ENCODE data around the gene TGM2.

TGM2 gene

GRCh38 chr20:38201356-38201755 is 36.3 kb upstream of the TGM2 start:
- no peaks in the 10 kb centered on the region for H3K27me3 ChIP-seq
- H3K4me2 ChIP-seq: peak overlapping the region in 5 of 11 experiments; percentile 30 to 83 (median 46); a peak in 9 of 22 replicates
- no peaks in the 10 kb centered on the region for H4K20me1 ChIP-seq
- TF ChIP-seq Cebpa-rat (IDR thresholded peaks at IDR 0.05): no peak
- no peak overlapping the region for H3K4me3 ChIP-seq
- H3K27ac ChIP-seq: peak overlapping the region in 2 of 11 experiments; percentile 13 to 25; a peak in 2 of 22 replicates
- H3K4me1 ChIP-seq: peaks cover 17 to 74% (median 34%) of the 10 kb centered on the region in 10 experiments
- H3K9me3 ChIP-seq (replicated peaks in 1 of 11): no peaks in the 10 kb centered on the region
- no peaks in the 10 kb centered on the region for H3K36me3 ChIP-seq
- H3K9ac ChIP-seq: no peak overlapping the region

- Histone ChIP-seq H3K9me3 (replicated peaks in 1 of 11) (no peaks in the 10 kb centered on the region), H3K27me3 (no peaks in the 10 kb centered on the region), H3K9ac (no peak overlapping the region), H3K27ac (peak overlapping the region in 2 of 11 experiments; percentile 15 to 16; a peak in 1 of 22 replicates), H3K36me3 (no peaks in the 10 kb centered on the region), H4K20me1 (no peaks in the 10 kb centered on the region), H3K4me3 (no peak overlapping the region), H3K4me2 (peak overlapping the region in 3 of 11 experiments; percentile 30 to 83 (median 59); a peak in 6 of 22 replicates), H3K4me1 (peaks cover 20 to 81% (median 41%) of the 10 kb centered on the region in 10 experiments)
- no peak for TF ChIP-seq Cebpa-rat (IDR thresholded peaks at IDR 0.05)
Observed at GRCh38 chr20:38200646-38201045, 35.6 kb upstream of the TGM2 start.

- no peaks in the 10 kb centered on the region for H4K20me1 ChIP-seq
- peak overlapping the region in 5 of 11 experiments; percentile 6 to 83 (median 34); a peak in 7 of 22 replicates for H3K4me2 ChIP-seq
- no peak overlapping the region for H3K9ac ChIP-seq
- H3K27ac ChIP-seq: peak overlapping the region in 4 of 11 experiments; percentile 6 to 23 (median 14); a peak in 5 of 22 replicates
- H3K4me3 ChIP-seq: no peak overlapping the region
- no peak for TF ChIP-seq Cebpa-rat (IDR thresholded peaks at IDR 0.05)
- H3K9me3 ChIP-seq (replicated peaks in 1 of 11): no peaks in the 10 kb centered on the region
- peaks cover 20 to 84% (median 44%) of the 10 kb centered on the region in 10 experiments for H3K4me1 ChIP-seq
- no peaks in the 10 kb centered on the region for H3K27me3 ChIP-seq
- H3K36me3 ChIP-seq: no peaks in the 10 kb centered on the region
Observed at GRCh38 chr20:38199501-38200390, 34.7 kb upstream of the TGM2 start.

GRCh38 chr20:38198238-38198861 is 33.3 kb upstream of the TGM2 start:
- peak overlapping the region in 6 of 11 experiments; percentile 59 to 78 (median 70); a peak in 10 of 22 replicates for H3K27ac ChIP-seq
- H3K9me3 ChIP-seq (replicated peaks in 1 of 11): no peaks in the 10 kb centered on the region
- TF ChIP-seq Cebpa-rat (IDR thresholded peaks at IDR 0.05): no peak
- peaks cover 20 to 84% (median 44%) of the 10 kb centered on the region in 10 experiments for H3K4me1 ChIP-seq
- peak overlapping the region in 9 of 11 experiments; percentile 25 to 89 (median 73); a peak in 15 of 22 replicates for H3K4me2 ChIP-seq
- no peaks in the 10 kb centered on the region for H4K20me1 ChIP-seq
- H3K36me3 ChIP-seq: no peaks in the 10 kb centered on the region
- peak overlapping the region in 2 of 11 experiments; percentile 7 to 56; a peak in 3 of 22 replicates for H3K9ac ChIP-seq
- H3K27me3 ChIP-seq: no peaks in the 10 kb centered on the region
- no peak overlapping the region for H3K4me3 ChIP-seq

GRCh38 chr20:38197619-38198018 is 32.5 kb upstream of the TGM2 start:
- Histone ChIP-seq H3K27me3 (no peaks in the 10 kb centered on the region), H3K4me3 (no peak overlapping the region), H4K20me1 (no peaks in the 10 kb centered on the region), H3K9ac (peak overlapping the region in 3 of 11 experiments; percentile 2 to 56 (median 37); a peak in 3 of 22 replicates), H3K4me1 (peaks cover 20 to 79% (median 44%) of the 10 kb centered on the region in 10 experiments), H3K4me2 (peak overlapping the region; percentile 31 to 89 (median 73); a peak in 20 of 22 replicates), H3K36me3 (no peaks in the 10 kb centered on the region), H3K27ac (peak overlapping the region in 9 of 11 experiments; percentile 58 to 78 (median 68); a peak in 16 of 22 replicates), H3K9me3 (replicated peaks in 1 of 11) (no peaks in the 10 kb centered on the region)
- no peak for TF ChIP-seq Cebpa-rat (IDR thresholded peaks at IDR 0.05)

GRCh38 chr20:38197217-38197616 is 32.1 kb upstream of the TGM2 start:
- H3K4me3 ChIP-seq: no peak overlapping the region
- H3K4me1 ChIP-seq: peaks cover 20 to 75% (median 44%) of the 10 kb centered on the region in 10 experiments
- TF ChIP-seq Cebpa-rat (IDR thresholded peaks at IDR 0.05): no peak

GRCh38 chr20:38196592-38196991 is 31.5 kb upstream of the TGM2 start:
- Histone ChIP-seq H3K4me1 (peaks cover 20 to 69% (median 43%) of the 10 kb centered on the region in 10 experiments), H3K36me3 (no peaks in the 10 kb centered on the region), H3K4me3 (peak overlapping the region in 1 of 10 experiments; percentile 23; a peak in 2 of 20 replicates), H3K9ac (peak overlapping the region in 8 of 11 experiments; percentile 20 to 56 (median 46); a peak in 11 of 22 replicates), H4K20me1 (no peaks in the 10 kb centered on the region), H3K27ac (peak overlapping the region in 10 of 11 experiments; percentile 54 to 78 (median 68); a peak in 20 of 22 replicates), H3K27me3 (no peaks in the 10 kb centered on the region), H3K4me2 (peak overlapping the region; percentile 31 to 89 (median 73); a peak in 21 of 22 replicates), H3K9me3 (replicated peaks in 1 of 11) (no peaks in the 10 kb centered on the region)
- peak in 10 of 11 experiments; percentile 22 to 95 (median 84); a peak in 18 of 22 replicates for TF ChIP-seq Cebpa-rat (IDR thresholded peaks at IDR 0.05)

More at GRCh38 chr20:38197217-38197616, 32.1 kb upstream of the TGM2 start:
- peak overlapping the region in 10 of 11 experiments; percentile 54 to 78 (median 68); a peak in 19 of 22 replicates for H3K27ac ChIP-seq
- no peaks in the 10 kb centered on the region for H3K27me3 ChIP-seq
- H3K4me2 ChIP-seq: peak overlapping the region; percentile 31 to 89 (median 73); a peak in 21 of 22 replicates
- no peaks in the 10 kb centered on the region for H3K9me3 ChIP-seq (replicated peaks in 1 of 11)
- no peaks in the 10 kb centered on the region for H3K36me3 ChIP-seq
- no peaks in the 10 kb centered on the region for H4K20me1 ChIP-seq
- H3K9ac ChIP-seq: peak overlapping the region in 8 of 11 experiments; percentile 2 to 56 (median 35); a peak in 6 of 22 replicates

- Histone ChIP-seq H3K9ac (peak overlapping the region in 8 of 11 experiments; percentile 20 to 56 (median 46); a peak in 11 of 22 replicates), H3K4me3 (peak overlapping the region in 1 of 10 experiments; percentile 23; a peak in 2 of 20 replicates), H4K20me1 (no peaks in the 10 kb centered on the region), H3K36me3 (no peaks in the 10 kb centered on the region), H3K27me3 (no peaks in the 10 kb centered on the region), H3K9me3 (replicated peaks in 1 of 11) (no peaks in the 10 kb centered on the region), H3K27ac (peak overlapping the region in 10 of 11 experiments; percentile 54 to 78 (median 68); a peak in 20 of 22 replicates), H3K4me2 (peak overlapping the region; percentile 31 to 89 (median 73); a peak in 21 of 22 replicates), H3K4me1 (peaks cover 20 to 64% (median 40%) of the 10 kb centered on the region in 10 experiments)
- no peak for TF ChIP-seq Cebpa-rat (IDR thresholded peaks at IDR 0.05)
Observed at GRCh38 chr20:38196076-38196475, 31.0 kb upstream of the TGM2 start.

Measured in BLaER1 treated with 17β-estradiol and CSF1 and Interleukin-3, amounts not matched to agents 10 nM and 100 nM (cell line).